Transverse colon (tissue), 4 donors: ENCODE results near the gene NEK9. TPM values are rescaled to one million over a fixed set of nuclear protein-coding genes. Genes with fewer than 3 reads are reported as not detected.
A peak's percentile ranks its signal among the peaks of the same experiment; 100 is the strongest.

ENCODE experiments used
- DNase-seq: peaks from one replicate; pipeline ENCODE4 v3.0.0-alpha.2; 2019
- H3K27ac ChIP-seq, 4 donors: fragments of 200-600 bp; sonication (generic); 2 replicates each; pipeline ENCODE4 v1.5.1; 2016 to 2018; ENCODE audit warnings: inconsistent platforms in 4 of 4
- H3K27me3 ChIP-seq: fragments of 200-600 bp; sonication (generic); 2 replicates; pipeline ENCODE4 v1.5.1; 2017; ENCODE audit warnings: inconsistent platforms
- H3K36me3 ChIP-seq, 4 donors: fragments of 200-600 bp; sonication (generic); 2 replicates each; pipeline ENCODE4 v1.5.1; 2017 to 2019; ENCODE audit warnings: inconsistent platforms in 4 of 4
- H3K4me1 ChIP-seq, 4 donors: fragments of 200-600 bp; sonication (generic); 2 replicates each; pipeline ENCODE4 v1.5.1; 2017 to 2020; ENCODE audit warnings: inconsistent platforms in 4 of 4
- H3K4me3 ChIP-seq, 4 donors: fragments of 200-600 bp; sonication (generic); 1 replicate in 1 of 4; 2 replicates in 3 of 4; pipeline versions ENCODE4 v1.5.1 to v1.6.1; 2017 to 2019; ENCODE audit warnings: inconsistent platforms in 4 of 4
- H3K9me3 ChIP-seq, 2 donors: fragments of 200-600 bp; sonication (generic); 2 replicates each; pipeline ENCODE4 v1.5.1; 2017 to 2019; ENCODE audit warnings: inconsistent platforms in 2 of 2
- CTCF ChIP-seq, 5 experiments: fragments of 200-600 bp in 3 of 5; fragments of 450-650 bp in 2 of 5; sonication (generic) in 3 of 5; IDR thresholded peaks; 1 replicate in 2 of 5; 2 replicates in 3 of 5; pipeline ENCODE4 v1.5.1; 2016 to 2017; ENCODE audit warnings: antibody characterized with exemption in 5 of 5, inconsistent platforms in 3 of 5, mild to moderate bottlenecking in 2 of 5, moderate library complexity in 1 of 5
- EP300 ChIP-seq: sonication (generic); formaldehyde crosslinking; IDR thresholded peaks from one replicate; pipeline ENCODE4 v1.6.1; 2017; ENCODE audit warnings: antibody characterized with exemption, low read depth
- POLR2A ChIP-seq: fragments of 450-650 bp; IDR thresholded peaks from one replicate; pipeline ENCODE4 v1.6.1; 2016; ENCODE audit warnings: antibody characterized with exemption, mild to moderate bottlenecking, moderate library complexity
- POLR2AphosphoS5 ChIP-seq, 3 donors: sonication (generic); formaldehyde crosslinking; IDR thresholded peaks; one replicate each; pipeline ENCODE4 v1.6.1; 2016; ENCODE audit warnings: antibody characterized with exemption in 3 of 3
- WGBS, 2 donors: methylation state at CpG; one replicate each; pipeline ENCODE4 v1.1.5; 2018; ENCODE audit warnings: low coverage in 1 of 2; 5-methylcytosine and 5-hydroxymethylcytosine counted together
- in situ Hi-C, 4 donors: fragments of 200-750 bp; cut with MboI; loops; one replicate each; pipeline versions ENCODE4 v1.15.0 to v1.15.1; 2017; ENCODE audit warnings: low sequenced_read_pairs in 3 of 4, low pct_ligation_motif_present in 1 of 4, low pct_unique_long_range_greater_than_20kb in 1 of 4
- intact Hi-C: fragments of 100-400 bp; cut with DNase I; formaldehyde crosslinking; loops from one replicate; pipeline ENCODE4 v1.15.1; 2023; ENCODE audit warnings: low total_unique reads
- total RNA-seq, 4 donors: library from RNA; depleted of rRNA; stranded (reverse); fragments of >200 nt; gene quantifications; one replicate each; pipeline ENCODE4 v1.1.0, GENCODE V29; 2016

The NEK9 gene
- total RNA-seq, 4 donors from 2014 or later = 24.4 to 121 (median 53.4) TPM

GRCh38 chr14:75064205-75064567, 62.7 kb downstream of the NEK9 start:
- in situ Hi-C loops (no loop called here), intact Hi-C loops (no loop called here)
- Histone ChIP-seq H3K27ac (peak overlapping the region; percentile 79 to 89 (median 86)), H3K9me3 (no peaks in the 10 kb centered on the region), H3K36me3 (no peaks in the 10 kb centered on the region), H3K27me3 (no peaks in the 10 kb centered on the region), H3K4me1 (peaks cover 6 to 32% (median 18%) of the 10 kb centered on the region in 4 donors), H3K4me3 (peak overlapping the region in 3 of 4 donors; percentile 74 to 96 (median 74))
- TF ChIP-seq POLR2AphosphoS5 (IDR thresholded peaks at IDR 0.05) (no peak), CTCF (IDR thresholded peaks at IDR 0.05) (no peak), POLR2A (no peak), EP300 (no peak)
- no peak for DNase-seq
- WGBS, 2 donors = 51 to 56% methylated on average over 4 to 8 of the region's 8 CpGs

- Histone ChIP-seq H3K36me3 (no peaks in the 10 kb centered on the region), H3K4me1 (peaks cover 6 to 30% (median 18%) of the 10 kb centered on the region in 4 donors), H3K27ac (peak within 1 kb of the TSS; percentile 79 to 89 (median 86)), H3K4me3 (peak within 1 kb of the TSS; percentile 74 to 96 (median 85)), H3K27me3 (no peaks in the 10 kb centered on the region), H3K9me3 (no peaks in the 10 kb centered on the region)
- TF ChIP-seq CTCF (IDR thresholded peaks at IDR 0.05) (peak in 1 of 5 experiments; percentile 8), EP300 (no peak), POLR2A (peak; percentile 57), POLR2AphosphoS5 (IDR thresholded peaks at IDR 0.05) (peak; percentile 34 to 61 (median 54))
- peak; percentile 96 for DNase-seq
- intact Hi-C loops (no loop called here), in situ Hi-C loops (no loop called here)
- 0 to 1% methylated on average over 10 to 34 of the region's 34 CpGs for WGBS, 2 donors
Observed at GRCh38 chr14:75063491-75064204, 63.2 kb downstream of the NEK9 start, which contains the start of gene ACYP1. TSS of gene ACYP1 (minus strand) at chr14:75064024. CDS start at chr14:75063553, 471 bp downstream.

- 8 to 17% methylated on average over 1 to 5 of the region's 5 CpGs for WGBS, 2 donors
- Histone ChIP-seq H3K27ac (peak overlapping the region; percentile 79 to 89 (median 86)), H3K4me3 (peak overlapping the region; percentile 74 to 96 (median 85)), H3K27me3 (no peaks in the 10 kb centered on the region), H3K9me3 (no peaks in the 10 kb centered on the region), H3K36me3 (no peaks in the 10 kb centered on the region), H3K4me1 (peaks cover 6 to 24% (median 15%) of the 10 kb centered on the region in 4 donors)
- in situ Hi-C loops (no loop called here), intact Hi-C loops (no loop called here)
- DNase-seq = no peak
- TF ChIP-seq EP300 = no peak
- no peak for TF ChIP-seq POLR2A
- TF ChIP-seq POLR2AphosphoS5 (IDR thresholded peaks at IDR 0.05) = no peak
- no peak for TF ChIP-seq CTCF (IDR thresholded peaks at IDR 0.05)
Observed at GRCh38 chr14:75063013-75063412, 63.8 kb downstream of the NEK9 start.

- intact Hi-C loops = no loop called here
- H3K27me3 ChIP-seq = no peaks in the 10 kb centered on the region
- H3K27ac ChIP-seq = no peak overlapping the region
- DNase-seq = no peak
- no peak overlapping the region for H3K4me3 ChIP-seq
- no peaks in the 10 kb centered on the region for H3K36me3 ChIP-seq
- H3K9me3 ChIP-seq = no peaks in the 10 kb centered on the region
- TF ChIP-seq POLR2AphosphoS5 (IDR thresholded peaks at IDR 0.05) = no peak
- WGBS, 2 donors = 76 to 92% methylated on average over 2 of the region's 2 CpGs
- H3K4me1 ChIP-seq = peaks cover 6 to 14% (median 11%) of the 10 kb centered on the region in 4 donors
- in situ Hi-C loops = no loop called here
Observed at GRCh38 chr14:75060420-75060819, 66.4 kb downstream of the NEK9 start.
